ENCODE data around the gene TRIM68. TPM values are rescaled to one million over a fixed set of nuclear protein-coding genes. Genes with fewer than 3 reads are reported as not detected.

The TRIM68 gene
- total RNA-seq, 1 donor from 2014 or later, result 7.9 TPM

DNA sequence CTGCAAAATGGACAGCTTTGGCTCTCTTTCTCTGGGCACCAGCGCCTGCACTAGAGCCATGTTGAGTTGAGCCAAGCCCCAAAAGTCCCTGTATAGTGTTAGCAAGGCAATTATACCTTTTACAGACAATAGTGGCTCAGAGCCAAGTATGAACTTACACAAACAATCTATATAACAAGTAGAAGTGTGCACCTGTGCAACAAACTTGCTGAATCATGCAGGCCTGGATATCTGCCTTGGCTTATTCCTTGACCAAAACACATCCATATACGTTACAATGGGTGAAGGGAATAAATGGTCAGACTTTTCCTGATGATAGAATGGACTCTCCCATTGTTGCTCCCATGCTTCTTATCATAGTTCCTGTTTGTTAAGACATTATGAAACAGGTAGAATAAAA lies 30.3 kb downstream of the TRIM68 start:
- no peak for DNase-seq (ENCODE audit: low read depth)
- TF ChIP-seq, protein P1, sequence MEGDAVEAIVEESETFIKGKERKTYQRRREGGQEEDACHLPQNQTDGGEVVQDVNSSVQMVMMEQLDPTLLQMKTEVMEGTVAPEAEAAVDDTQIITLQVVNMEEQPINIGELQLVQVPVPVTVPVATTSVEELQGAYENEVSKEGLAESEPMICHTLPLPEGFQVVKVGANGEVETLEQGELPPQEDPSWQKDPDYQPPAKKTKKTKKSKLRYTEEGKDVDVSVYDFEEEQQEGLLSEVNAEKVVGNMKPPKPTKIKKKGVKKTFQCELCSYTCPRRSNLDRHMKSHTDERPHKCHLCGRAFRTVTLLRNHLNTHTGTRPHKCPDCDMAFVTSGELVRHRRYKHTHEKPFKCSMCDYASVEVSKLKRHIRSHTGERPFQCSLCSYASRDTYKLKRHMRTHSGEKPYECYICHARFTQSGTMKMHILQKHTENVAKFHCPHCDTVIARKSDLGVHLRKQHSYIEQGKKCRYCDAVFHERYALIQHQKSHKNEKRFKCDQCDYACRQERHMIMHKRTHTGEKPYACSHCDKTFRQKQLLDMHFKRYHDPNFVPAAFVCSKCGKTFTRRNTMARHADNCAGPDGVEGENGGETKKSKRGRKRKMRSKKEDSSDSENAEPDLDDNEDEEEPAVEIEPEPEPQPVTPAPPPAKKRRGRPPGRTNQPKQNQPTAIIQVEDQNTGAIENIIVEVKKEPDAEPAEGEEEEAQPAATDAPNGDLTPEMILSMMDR (conservative IDR thresholded peaks at IDR 0.05; ENCODE audit: low read depth, low read length), result no peak
- H3K4me3 ChIP-seq (ENCODE audit: low read depth, low read length), result no peak overlapping the region

DNA sequence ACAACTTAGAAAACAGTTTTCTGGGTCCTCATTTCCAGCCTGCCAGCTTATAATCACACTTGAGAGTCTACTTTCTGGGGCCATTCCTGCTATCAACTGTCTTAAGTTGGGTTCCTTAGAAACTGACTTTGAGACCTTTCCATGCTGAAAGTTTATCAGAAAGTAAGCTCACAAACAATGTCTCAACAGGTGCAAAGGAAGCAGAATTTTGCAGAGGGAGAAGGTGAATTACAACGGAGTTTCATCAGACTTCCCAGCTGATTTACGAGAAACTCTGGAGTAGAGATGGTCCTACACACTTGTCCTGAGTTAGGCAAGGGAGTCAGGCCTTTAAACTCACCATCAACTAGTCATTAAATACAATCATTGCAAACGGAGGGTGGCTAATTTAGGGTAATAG lies 31.2 kb downstream of the TRIM68 start:
- DNase-seq (ENCODE audit: low read depth), result no peak
- no peak overlapping the region for H3K4me3 ChIP-seq (ENCODE audit: low read depth, low read length)
- TF ChIP-seq, protein P1 (conservative IDR thresholded peaks at IDR 0.05; ENCODE audit: low read depth, low read length), result no peak

DNA sequence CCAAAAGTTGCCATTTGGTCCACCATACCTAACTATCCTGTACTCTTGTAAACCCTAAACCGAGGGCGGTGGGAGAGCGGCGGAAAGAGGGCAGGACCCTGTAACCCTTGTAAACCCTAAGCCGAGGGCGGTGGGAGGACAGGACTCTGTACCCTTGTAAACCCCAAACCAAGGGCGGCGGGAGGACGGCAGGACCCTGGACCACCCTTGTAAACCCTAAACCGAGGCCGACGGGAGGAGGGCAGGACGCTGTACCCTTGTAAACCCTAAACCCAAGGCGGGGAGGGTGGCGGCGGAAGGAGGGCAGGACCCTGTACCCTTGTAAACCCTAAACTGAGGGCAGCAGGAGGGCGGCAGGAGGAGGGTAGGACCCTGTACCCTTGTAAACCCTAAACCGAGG lies 39.0 kb downstream of the TRIM68 start:
- TF ChIP-seq, protein P1 (conservative IDR thresholded peaks at IDR 0.05; ENCODE audit: low read depth, low read length), result no peak
- no peak for DNase-seq (ENCODE audit: low read depth)
- H3K4me3 ChIP-seq (ENCODE audit: low read depth, low read length), result no peak overlapping the region

DNA sequence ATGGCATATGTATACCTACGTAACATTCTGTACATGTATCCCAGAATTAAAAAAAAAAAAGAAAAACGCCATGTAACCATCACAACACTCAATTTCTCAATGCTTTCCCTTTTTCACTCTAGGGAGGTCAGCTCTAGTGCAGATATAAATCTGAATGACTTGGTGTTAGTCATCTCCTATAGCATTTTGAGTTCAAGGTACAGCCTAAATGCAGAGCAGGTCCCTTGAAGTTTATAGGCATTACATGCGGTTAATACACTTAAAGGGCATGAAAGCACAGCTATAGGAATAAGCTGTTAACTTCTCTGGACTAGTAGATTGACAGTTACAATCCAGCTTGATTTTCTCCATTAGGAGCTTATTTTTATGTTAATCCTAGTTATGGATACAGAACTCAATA lies 42.7 kb downstream of the TRIM68 start:
- TF ChIP-seq, protein P1 (conservative IDR thresholded peaks at IDR 0.05; ENCODE audit: low read depth, low read length), result no peak
- no peak overlapping the region for H3K4me3 ChIP-seq (ENCODE audit: low read depth, low read length)
- no peak for DNase-seq (ENCODE audit: low read depth)

DNA sequence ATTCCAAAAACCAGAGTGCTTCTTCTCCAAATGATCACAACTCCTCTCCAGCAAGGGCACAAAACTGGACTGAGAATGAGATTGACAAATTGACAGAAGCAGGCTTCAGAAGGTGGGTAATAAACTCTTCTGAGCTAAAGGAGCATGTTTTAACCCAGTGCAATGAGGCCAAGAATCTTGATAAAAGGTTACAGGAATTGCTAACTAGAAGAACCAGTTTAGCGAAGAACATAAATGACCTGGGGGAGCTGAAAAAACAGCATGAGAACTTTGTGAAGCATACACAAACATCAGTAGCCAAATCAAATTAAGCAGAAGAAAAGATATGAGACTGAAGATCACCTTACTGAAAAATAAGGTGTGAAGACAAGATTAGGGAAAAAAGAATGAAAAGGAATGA lies 47.6 kb downstream of the TRIM68 start:
- TF ChIP-seq, protein P1 (conservative IDR thresholded peaks at IDR 0.05; ENCODE audit: low read depth, low read length), result no peak
- H3K4me3 ChIP-seq (ENCODE audit: low read depth, low read length), result no peak overlapping the region
- no peak for DNase-seq (ENCODE audit: low read depth)

DNA sequence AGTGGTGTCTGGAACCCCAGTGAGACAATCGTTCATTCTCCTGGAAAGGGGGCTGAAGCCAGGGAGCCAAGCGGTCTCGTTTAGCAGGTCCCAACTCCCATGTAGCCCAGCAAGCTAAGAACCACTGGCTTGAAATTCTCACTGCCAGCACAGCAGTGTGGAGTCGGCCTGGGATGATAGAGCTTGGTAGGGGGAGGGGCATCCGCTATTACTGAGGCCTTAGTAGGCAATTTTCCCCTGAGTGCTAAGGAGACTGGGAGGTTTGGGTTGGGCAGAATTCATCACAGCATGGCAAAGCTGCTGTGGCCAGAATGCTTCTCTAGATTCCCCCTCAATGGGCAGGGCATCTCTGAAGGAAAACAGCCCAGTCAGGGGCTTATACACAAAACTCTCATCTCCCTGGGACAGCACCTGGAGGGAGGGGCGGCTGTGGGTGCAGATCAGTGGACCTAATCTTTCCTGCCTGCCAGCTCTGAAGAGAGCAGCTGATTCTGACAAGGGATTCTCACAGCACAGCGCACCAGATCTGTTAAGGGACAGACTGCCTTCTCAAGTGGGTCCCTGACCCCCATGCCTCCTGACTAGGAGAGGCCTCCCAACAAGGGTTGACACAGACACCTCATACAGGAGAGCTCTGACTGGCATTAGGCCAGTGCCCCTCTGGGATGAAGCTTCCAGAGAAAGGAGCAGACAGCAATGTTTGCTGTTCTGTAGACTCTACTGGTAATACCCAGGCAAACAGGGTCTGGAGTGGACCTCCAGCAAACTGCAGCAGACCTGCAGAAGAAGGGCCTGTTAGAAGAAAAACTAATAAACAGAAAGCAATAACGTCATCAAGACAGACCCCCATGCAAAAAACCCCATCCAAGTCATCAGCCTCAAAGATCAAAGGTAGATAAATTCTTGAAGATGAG lies 48.2 kb downstream of the TRIM68 start:
- H3K4me3 ChIP-seq (ENCODE audit: low read depth, low read length), result no peak overlapping the region
- TF ChIP-seq, protein P1 (conservative IDR thresholded peaks at IDR 0.05; ENCODE audit: low read depth, low read length), result no peak
- no peak for DNase-seq (ENCODE audit: low read depth)

All from epithelial cell of proximal tubule (primary cell).